Type B pancreatic cell (in vitro differentiated cells): ENCODE results near the gene TLL1. TPM values are rescaled to one million over a fixed set of nuclear protein-coding genes. Genes with fewer than 3 reads are reported as not detected.

Experiments
- DNase-seq: peaks from one replicate; pipeline ENCODE4 v3.0.0; 2021; ENCODE audit warnings: mixed read lengths; ENCODE audit not compliant: unreplicated experiment; ENCODE audit errors: extremely low spot score
- H3K27ac Mint-ChIP-seq: 2 replicates; pipeline ENCODE4 v1.8.0; 2021; ENCODE audit warnings: mild to moderate bottlenecking, mixed read lengths
- H3K27me3 Mint-ChIP-seq: 2 replicates; pipeline ENCODE4 v1.8.0; 2021; ENCODE audit warnings: mixed read lengths
- H3K36me3 Mint-ChIP-seq: 2 replicates; pipeline ENCODE4 v1.8.0; 2021; ENCODE audit warnings: mixed read lengths
- H3K4me1 Mint-ChIP-seq: one replicate; pipeline ENCODE4 v1.8.0; 2021; ENCODE audit warnings: mixed read lengths; ENCODE audit not compliant: unreplicated experiment
- H3K4me3 Mint-ChIP-seq: 2 replicates; pipeline ENCODE4 v1.8.0; 2021; ENCODE audit warnings: mild to moderate bottlenecking, mixed read lengths
- H3K9me3 Mint-ChIP-seq: 2 replicates; pipeline ENCODE4 v1.8.0; 2021; ENCODE audit warnings: mixed read lengths
- CTCF ChIP-seq: fragments of 200-600 bp; sonication (generic); conservative IDR thresholded peaks from 2 replicates; pipeline ENCODE4 v1.5.0; 2021; ENCODE audit warnings: antibody characterized with exemption, mild to moderate bottlenecking
- total RNA-seq: library from RNA; stranded (reverse); gene quantifications from 2 replicates; pipeline ENCODE4 v1.2.1, GENCODE V29; 2021; ENCODE audit warnings: low replicate concordance

TLL1 gene
- total RNA-seq, 1 donor from 2014 or later = 2.0 TPM

GRCh38 chr4:165879641-165880040 lies 6.6 kb downstream of the TLL1 start:
- H3K36me3 Mint-ChIP-seq = no peaks in the 10 kb centered on the region
- H3K4me3 Mint-ChIP-seq = no peak overlapping the region
- no peak overlapping the region for H3K27ac Mint-ChIP-seq
- no peaks in the 10 kb centered on the region for H3K4me1 Mint-ChIP-seq
- peaks cover 41% of the 10 kb centered on the region for H3K27me3 Mint-ChIP-seq
- TF ChIP-seq CTCF = no peak
- no peaks in the 10 kb centered on the region for H3K9me3 Mint-ChIP-seq
- DNase-seq = no peak

- no peak for DNase-seq
- Mint-ChIP-seq H3K27ac (no peak overlapping the region), H3K9me3 (peaks cover 6% of the 10 kb centered on the region), H3K27me3 (no peaks in the 10 kb centered on the region), H3K4me1 (no peaks in the 10 kb centered on the region), H3K4me3 (no peak overlapping the region), H3K36me3 (no peaks in the 10 kb centered on the region)
- TF ChIP-seq CTCF = no peak
Observed at GRCh38 chr4:165894159-165894558, 21.1 kb downstream of the TLL1 start.

- Mint-ChIP-seq H3K4me1 (no peaks in the 10 kb centered on the region), H3K27ac (no peak overlapping the region), H3K9me3 (no peaks in the 10 kb centered on the region), H3K36me3 (no peaks in the 10 kb centered on the region), H3K27me3 (no peaks in the 10 kb centered on the region), H3K4me3 (no peak overlapping the region)
- TF ChIP-seq CTCF = no peak
- no peak for DNase-seq
Observed at GRCh38 chr4:165905405-165906027, 32.5 kb downstream of the TLL1 start.

GRCh38 chr4:165906272-165906671 lies 33.2 kb downstream of the TLL1 start:
- no peaks in the 10 kb centered on the region for H3K4me1 Mint-ChIP-seq
- no peaks in the 10 kb centered on the region for H3K9me3 Mint-ChIP-seq
- no peak for TF ChIP-seq CTCF
- no peak overlapping the region for H3K4me3 Mint-ChIP-seq
- DNase-seq = no peak
- no peaks in the 10 kb centered on the region for H3K36me3 Mint-ChIP-seq
- H3K27ac Mint-ChIP-seq = no peak overlapping the region
- H3K27me3 Mint-ChIP-seq = no peaks in the 10 kb centered on the region

- no peaks in the 10 kb centered on the region for H3K36me3 Mint-ChIP-seq
- no peak overlapping the region for H3K27ac Mint-ChIP-seq
Observed at GRCh38 chr4:165909947-165910346, 36.9 kb downstream of the TLL1 start.

More at GRCh38 chr4:165909947-165910346, 36.9 kb downstream of the TLL1 start:
- Mint-ChIP-seq H3K9me3 (no peaks in the 10 kb centered on the region), H3K27me3 (no peaks in the 10 kb centered on the region), H3K4me1 (no peaks in the 10 kb centered on the region), H3K4me3 (no peak overlapping the region)
- DNase-seq = no peak
- TF ChIP-seq CTCF = no peak
